ENCODE results near the gene CPEB1. TPM values are rescaled to one million over a fixed set of nuclear protein-coding genes. Genes with fewer than 3 reads are reported as not detected.
"Not testable (repeated sequence)": the region's sequence is repeated elsewhere in the genome, so short reads cannot be mapped to it uniquely, and the experiment has no call there.

Gene CPEB1
- total RNA-seq, 1 donor from 2014 or later = 0.40 TPM

DNA sequence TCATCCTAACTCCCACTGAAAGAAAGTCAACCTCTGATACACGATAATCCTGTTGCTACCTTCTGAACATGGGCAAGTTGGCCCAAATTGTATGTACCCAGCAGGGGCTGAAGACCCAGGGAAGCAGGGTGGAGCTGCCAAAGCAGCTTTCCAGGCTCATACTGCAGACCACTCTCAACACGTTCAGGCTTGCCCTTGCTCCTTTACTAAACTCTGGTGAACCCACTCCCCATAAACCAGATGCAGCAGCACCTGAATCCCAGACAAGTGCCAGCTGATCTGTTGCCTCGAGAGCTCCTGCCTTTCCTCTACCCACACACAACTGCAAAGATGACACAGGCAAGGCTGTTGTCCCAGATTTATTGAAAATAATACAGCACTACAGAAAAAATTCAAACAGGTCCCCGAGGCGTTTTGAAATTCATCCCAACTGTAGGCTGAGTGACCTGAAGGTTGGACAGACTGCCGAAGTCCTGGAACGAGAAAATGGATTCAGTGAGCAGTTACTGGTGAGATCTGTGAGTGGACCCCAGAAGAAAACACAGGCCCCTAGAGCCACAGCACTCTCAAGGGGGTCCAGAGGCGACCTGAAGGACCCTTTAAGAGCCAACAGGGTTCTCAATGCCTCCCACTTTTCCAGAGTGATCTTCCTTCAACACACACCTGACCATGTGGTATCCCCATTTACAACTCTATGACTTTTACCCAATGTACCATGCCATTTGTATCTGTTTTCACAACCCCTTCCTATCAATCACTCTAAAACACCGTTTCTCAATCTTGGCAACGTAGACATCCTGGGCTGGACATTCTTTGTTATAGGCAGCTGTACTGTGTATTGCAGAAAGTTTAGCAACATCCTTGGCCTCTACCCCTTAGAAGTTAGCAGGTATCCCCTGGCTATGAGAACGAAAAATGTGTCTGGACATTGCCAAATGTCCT lies 110.5 kb downstream of the CPEB1 start:
- Mint-ChIP-seq H3K27me3 (ENCODE audit: low read depth) (no peaks in the 10 kb centered on the region), H3K9me3 (no peaks in the 10 kb centered on the region), H3K4me3 (no peak overlapping the region), H3K4me1 (peaks cover 30% of the 10 kb centered on the region), H3K27ac (peak overlapping the region; percentile 80), H3K36me3 (peaks cover 28% of the 10 kb centered on the region)
- DNase-seq (ENCODE audit: low spot score in 2 of 2, unreplicated experiment in 2 of 2) = no peak
- TF ChIP-seq, protein P1, sequence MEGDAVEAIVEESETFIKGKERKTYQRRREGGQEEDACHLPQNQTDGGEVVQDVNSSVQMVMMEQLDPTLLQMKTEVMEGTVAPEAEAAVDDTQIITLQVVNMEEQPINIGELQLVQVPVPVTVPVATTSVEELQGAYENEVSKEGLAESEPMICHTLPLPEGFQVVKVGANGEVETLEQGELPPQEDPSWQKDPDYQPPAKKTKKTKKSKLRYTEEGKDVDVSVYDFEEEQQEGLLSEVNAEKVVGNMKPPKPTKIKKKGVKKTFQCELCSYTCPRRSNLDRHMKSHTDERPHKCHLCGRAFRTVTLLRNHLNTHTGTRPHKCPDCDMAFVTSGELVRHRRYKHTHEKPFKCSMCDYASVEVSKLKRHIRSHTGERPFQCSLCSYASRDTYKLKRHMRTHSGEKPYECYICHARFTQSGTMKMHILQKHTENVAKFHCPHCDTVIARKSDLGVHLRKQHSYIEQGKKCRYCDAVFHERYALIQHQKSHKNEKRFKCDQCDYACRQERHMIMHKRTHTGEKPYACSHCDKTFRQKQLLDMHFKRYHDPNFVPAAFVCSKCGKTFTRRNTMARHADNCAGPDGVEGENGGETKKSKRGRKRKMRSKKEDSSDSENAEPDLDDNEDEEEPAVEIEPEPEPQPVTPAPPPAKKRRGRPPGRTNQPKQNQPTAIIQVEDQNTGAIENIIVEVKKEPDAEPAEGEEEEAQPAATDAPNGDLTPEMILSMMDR (IDR thresholded peaks at IDR 0.05; ENCODE audit: unreplicated experiment) = no peak

GRCh38 chr15:82535566-82536408 lies 111.4 kb downstream of the CPEB1 start:
- no peaks in the 10 kb centered on the region for H3K27me3 Mint-ChIP-seq (ENCODE audit: low read depth)
- peaks cover 24% of the 10 kb centered on the region for H3K4me1 Mint-ChIP-seq
- H3K36me3 Mint-ChIP-seq = peaks cover 28% of the 10 kb centered on the region
- no peak for DNase-seq (ENCODE audit: low spot score in 2 of 2, unreplicated experiment in 2 of 2)
- peak overlapping the region; percentile 80 for H3K27ac Mint-ChIP-seq
- H3K4me3 Mint-ChIP-seq = no peak overlapping the region
- no peaks in the 10 kb centered on the region for H3K9me3 Mint-ChIP-seq
- TF ChIP-seq, protein P1 (IDR thresholded peaks at IDR 0.05; ENCODE audit: unreplicated experiment) = no peak

GRCh38 chr15:82535151-82535550 lies 112.0 kb downstream of the CPEB1 start:
- peaks cover 28% of the 10 kb centered on the region for H3K36me3 Mint-ChIP-seq
- H3K27ac Mint-ChIP-seq; H3K4me3 Mint-ChIP-seq; DNase-seq (ENCODE audit: low spot score in 2 of 2, unreplicated experiment in 2 of 2); H3K27me3 Mint-ChIP-seq (ENCODE audit: low read depth); H3K9me3 Mint-ChIP-seq: not testable (repeated sequence)
- peaks cover 24% of the 10 kb centered on the region for H3K4me1 Mint-ChIP-seq

- not testable (repeated sequence) for DNase-seq (ENCODE audit: low spot score in 2 of 2, unreplicated experiment in 2 of 2); H3K27me3 Mint-ChIP-seq (ENCODE audit: low read depth); H3K4me3 Mint-ChIP-seq; H3K9me3 Mint-ChIP-seq; H3K27ac Mint-ChIP-seq
- peaks cover 28% of the 10 kb centered on the region for H3K36me3 Mint-ChIP-seq
- H3K4me1 Mint-ChIP-seq = peaks cover 24% of the 10 kb centered on the region
Observed at GRCh38 chr15:82534457-82534861, 112.7 kb downstream of the CPEB1 start.

GRCh38 chr15:82533801-82534200 lies 113.4 kb downstream of the CPEB1 start:
- TF ChIP-seq, protein P1 (IDR thresholded peaks at IDR 0.05; ENCODE audit: unreplicated experiment) = no peak
- H3K9me3 Mint-ChIP-seq = no peaks in the 10 kb centered on the region
- no peak overlapping the region for H3K27ac Mint-ChIP-seq
- H3K4me3 Mint-ChIP-seq = no peak overlapping the region
- H3K27me3 Mint-ChIP-seq (ENCODE audit: low read depth) = no peaks in the 10 kb centered on the region
- peaks cover 26% of the 10 kb centered on the region for H3K36me3 Mint-ChIP-seq
- DNase-seq (ENCODE audit: low spot score in 2 of 2, unreplicated experiment in 2 of 2) = no peak
- H3K4me1 Mint-ChIP-seq = peaks cover 17% of the 10 kb centered on the region

DNA sequence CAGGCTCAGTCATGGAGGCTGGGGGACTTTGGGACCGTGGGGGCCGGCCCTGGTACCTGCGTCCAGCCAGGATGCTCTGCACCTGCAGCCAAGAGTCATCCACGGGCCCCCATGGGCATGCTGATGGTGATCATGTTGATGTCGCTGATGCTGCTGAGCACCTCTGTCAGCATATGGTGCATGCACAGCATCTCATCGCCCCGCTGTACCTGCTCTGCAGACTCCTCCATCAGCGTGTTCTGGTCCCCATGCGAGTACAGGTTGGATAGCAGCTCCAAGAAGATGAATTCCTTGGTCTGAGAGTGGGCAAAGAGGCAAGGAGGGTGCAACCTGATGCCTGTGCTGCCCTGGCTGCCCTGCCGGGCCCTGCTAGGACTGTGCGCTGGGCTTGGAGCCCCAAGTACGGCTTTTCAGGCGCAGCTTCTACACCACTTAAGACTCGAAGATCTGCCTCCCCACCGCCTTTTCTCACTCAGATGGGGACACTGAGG lies 114.1 kb downstream of the CPEB1 start:
- H3K9me3 Mint-ChIP-seq = no peaks in the 10 kb centered on the region
- no peak overlapping the region for H3K27ac Mint-ChIP-seq
- H3K4me3 Mint-ChIP-seq = no peak overlapping the region
- TF ChIP-seq, protein P1 (IDR thresholded peaks at IDR 0.05; ENCODE audit: unreplicated experiment) = no peak
- no peaks in the 10 kb centered on the region for H3K27me3 Mint-ChIP-seq (ENCODE audit: low read depth)
- DNase-seq (ENCODE audit: low spot score in 2 of 2, unreplicated experiment in 2 of 2) = no peak
- H3K36me3 Mint-ChIP-seq = peaks cover 25% of the 10 kb centered on the region
- peaks cover 12% of the 10 kb centered on the region for H3K4me1 Mint-ChIP-seq
